IMR-90 (cell line): ENCODE results near the gene SEMA3G. TPM values are rescaled to one million over a fixed set of nuclear protein-coding genes. Genes with fewer than 3 reads are reported as not detected.

Source experiments
- ATAC-seq: fragments of 200-7000 bp; cut with Tn5 transposase; 2 replicates; pipeline ENCODE4 v1.9.1; 2020; ENCODE audit warnings: low read depth, mild to moderate bottlenecking, moderate library complexity
- BruUV-seq: library from RNA; stranded (reverse); fragments of 400-500 nt; replicated peaks from 2 replicates; lab custom pipeline; 2021; lab: Mats Ljungman, UMichigan
- CTCF ChIA-PET: fragments of 300-600 bp; formaldehyde crosslinking; extraction: SDS; loops from one replicate; lab custom pipeline; 2021; ENCODE audit warnings: antibody characterized with exemption; lab: Yijun Ruan, JAX
- POLR2A ChIA-PET: fragments of 300-600 bp; sonication (Branson Sonifier 250); formaldehyde crosslinking; loops from one replicate; lab custom pipeline; 2022; ENCODE audit warnings: antibody characterized with exemption; ENCODE audit not compliant: unreplicated experiment; lab: Charles Lee
- DNase-seq: peaks from one replicate; pipeline ENCODE4 v3.0.0; 2013
- H2AFZ ChIP-seq: replicated peaks from 2 replicates; pipeline ENCODE3; 2013; ENCODE audit warnings: low read length, mild to moderate bottlenecking; ENCODE audit not compliant: poor library complexity
- H2AK5ac ChIP-seq: 2 replicates; pipeline ENCODE4 v1.6.1; 2013; ENCODE audit warnings: low read depth, low read length, inconsistent platforms
- H2AK9ac ChIP-seq: replicated peaks from 2 replicates; pipeline ENCODE3; 2013; ENCODE audit warnings: mild to moderate bottlenecking, low read depth, low read length, moderate library complexity; ENCODE audit not compliant: poor library complexity
- H2BK120ac ChIP-seq: 2 replicates; pipeline ENCODE4 v1.6.1; 2013; ENCODE audit warnings: low read depth, low read length, inconsistent platforms
- H2BK15ac ChIP-seq: 3 replicates; pipeline ENCODE4 v1.6.1; 2013; ENCODE audit warnings: low read depth, low read length, inconsistent platforms
- H2BK20ac ChIP-seq: 2 replicates; pipeline ENCODE4 v1.6.1; 2013; ENCODE audit warnings: low read depth, mild to moderate bottlenecking, inconsistent platforms, low read length, moderate library complexity
- H2BK5ac ChIP-seq: 2 replicates; pipeline ENCODE4 v1.6.1; 2013; ENCODE audit warnings: mild to moderate bottlenecking, low read depth, low read length, inconsistent platforms; ENCODE audit not compliant: poor library complexity, severe bottlenecking
- H3K14ac ChIP-seq: replicated peaks from 2 replicates; pipeline ENCODE4 v1.6.1; 2013; ENCODE audit warnings: low read depth, low read length, inconsistent platforms
- H3K18ac ChIP-seq: 2 replicates; pipeline ENCODE4 v1.6.1; 2013; ENCODE audit warnings: low read depth, low read length, control low read depth
- H3K23ac ChIP-seq: 2 replicates; pipeline ENCODE4 v1.6.1; 2013; ENCODE audit warnings: low read depth, low read length, inconsistent platforms
- H3K27ac ChIP-seq: 2 replicates; pipeline ENCODE4 v1.5.1; 2013; ENCODE audit warnings: mild to moderate bottlenecking, control low read depth, low read length; ENCODE audit not compliant: insufficient read depth
- H3K27me3 ChIP-seq: 2 replicates; pipeline ENCODE4 v1.6.1; 2013; ENCODE audit warnings: low read length; ENCODE audit not compliant: control insufficient read depth, insufficient read depth
- H3K36me3 ChIP-seq: 2 replicates; pipeline ENCODE4 v1.6.1; 2013; ENCODE audit warnings: low read length, mixed read lengths; ENCODE audit not compliant: control insufficient read depth, insufficient read depth
- H3K4ac ChIP-seq: 2 replicates; pipeline ENCODE4 v1.6.1; 2013; ENCODE audit warnings: low read depth, low read length, inconsistent platforms
- H3K4me1 ChIP-seq: 2 replicates; pipeline ENCODE4 v1.6.1; 2013; ENCODE audit warnings: low read length, mixed read lengths; ENCODE audit not compliant: control insufficient read depth, insufficient read depth
- H3K4me2 ChIP-seq: 2 replicates; pipeline ENCODE4 v1.6.1; 2013; ENCODE audit warnings: low read depth, mild to moderate bottlenecking, control low read depth, low read length, moderate library complexity
- H3K4me3 ChIP-seq: 2 replicates; pipeline ENCODE4 v1.5.1; 2013; ENCODE audit warnings: low read depth, mild to moderate bottlenecking, control low read depth, low read length, moderate library complexity; ENCODE audit not compliant: insufficient read depth
- H3K56ac ChIP-seq: 2 replicates; pipeline ENCODE4 v1.6.1; 2013; ENCODE audit warnings: low read length, inconsistent platforms; ENCODE audit not compliant: insufficient read depth; ENCODE audit errors: extremely low read depth
- H3K79me1 ChIP-seq, 2 experiments: 2 replicates each; pipeline ENCODE4 v1.6.1; 2013; ENCODE audit warnings: low read length in 2 of 2, inconsistent platforms in 1 of 2, low read depth in 1 of 2
- H3K9ac ChIP-seq: 2 replicates; pipeline ENCODE4 v1.6.1; 2013; ENCODE audit warnings: low read depth, low read length, control low read depth
- H3K9me1 ChIP-seq: 2 replicates; pipeline ENCODE4 v1.6.1; 2013; ENCODE audit warnings: low read length, inconsistent platforms; ENCODE audit not compliant: insufficient read depth
- H3K9me3 ChIP-seq: 2 replicates; pipeline ENCODE4 v1.6.1; 2013; ENCODE audit warnings: low read length; ENCODE audit not compliant: control insufficient read depth, insufficient read depth
- H4K20me1 ChIP-seq: 2 replicates; pipeline ENCODE4 v1.6.1; 2013; ENCODE audit warnings: low read length, inconsistent platforms; ENCODE audit not compliant: insufficient read depth
- H4K5ac ChIP-seq: 2 replicates; pipeline ENCODE4 v1.6.1; 2013; ENCODE audit warnings: mild to moderate bottlenecking, low read depth, low read length, control low read depth
- H4K8ac ChIP-seq, 2 experiments: 2 replicates each; pipeline ENCODE4 v1.6.1; 2013; ENCODE audit warnings: low read depth in 2 of 2, low read length in 2 of 2, control low read depth in 1 of 2, inconsistent platforms in 1 of 2
- H4K91ac ChIP-seq: 2 replicates; pipeline ENCODE4 v1.6.1; 2013; ENCODE audit warnings: low read depth, low read length, inconsistent platforms; ENCODE audit not compliant: insufficient read depth
- BHLHE40 ChIP-seq: fragments of 150-350 bp; IDR thresholded peaks from 2 replicates; pipeline ENCODE4 v1.6.1; 2016; ENCODE audit warnings: mild to moderate bottlenecking, low read depth, low read length
- CEBPB ChIP-seq: IDR thresholded peaks from 2 replicates; pipeline ENCODE4 v1.6.1; 2012; ENCODE audit warnings: low read depth, low read length, improper control_type of control experiment
- CHD1 ChIP-seq: IDR thresholded peaks from 2 replicates; pipeline ENCODE4 v1.6.1; 2012; ENCODE audit warnings: low read depth, low read length, improper control_type of control experiment
- CTCF ChIP-seq: conservative IDR thresholded peaks from 2 replicates; pipeline ENCODE4 v1.5.1; 2012; ENCODE audit warnings: mild to moderate bottlenecking, low read depth, low read length, improper control_type of control experiment
- MAFK ChIP-seq: IDR thresholded peaks from 2 replicates; pipeline ENCODE4 v1.6.1; 2012; ENCODE audit warnings: low read depth, low read length, improper control_type of control experiment
- MAZ ChIP-seq: IDR thresholded peaks from 2 replicates; pipeline ENCODE4 v1.6.1; 2012; ENCODE audit warnings: low read depth, mild to moderate bottlenecking, low read length, improper control_type of control experiment, moderate library complexity, borderline replicate concordance
- MXI1 ChIP-seq: IDR thresholded peaks from 2 replicates; pipeline ENCODE4 v1.6.1; 2012; ENCODE audit warnings: low read depth, mild to moderate bottlenecking, low read length, moderate library complexity, borderline replicate concordance
- NFE2L2 ChIP-seq: fragments of 150-350 bp; IDR thresholded peaks from 2 replicates; pipeline ENCODE4 v1.6.1; 2016; ENCODE audit warnings: low read depth, mild to moderate bottlenecking, low read length
- POLR2A ChIP-seq: IDR thresholded peaks from 2 replicates; pipeline ENCODE4 v1.6.1; 2012; ENCODE audit warnings: mild to moderate bottlenecking, low read depth, low read length
- RAD21 ChIP-seq: IDR thresholded peaks from 2 replicates; pipeline ENCODE4 v1.6.1; 2012; ENCODE audit warnings: low read length, improper control_type of control experiment
- RCOR1 ChIP-seq: IDR thresholded peaks from 2 replicates; pipeline ENCODE4 v1.6.1; 2012; ENCODE audit warnings: mild to moderate bottlenecking, low read length, improper control_type of control experiment; ENCODE audit not compliant: insufficient replicate concordance
- SMC3 ChIP-seq: fragments of 150-350 bp; IDR thresholded peaks from 2 replicates; pipeline ENCODE4 v1.6.1; 2016; ENCODE audit warnings: low read depth, mild to moderate bottlenecking, antibody characterized with exemption, low read length, moderate library complexity
- whole genome bisulfite sequencing, 2 experiments: methylation state at CpG; one replicate each; pipeline versions ENCODE4 v1.1.5 to v1.1.7; 2013; ENCODE audit warnings: missing lambda C conversion rate in 2 of 2; ENCODE audit not compliant: insufficient read length in 1 of 2; ENCODE audit errors: extremely low coverage in 2 of 2; 5-methylcytosine and 5-hydroxymethylcytosine counted together
- dilution Hi-C: fragments of 300-500 bp; cut with HindIII; formaldehyde crosslinking; loops from one replicate; pipeline ENCODE4 v1.14.3; 2018; ENCODE audit warnings: low sequenced_read_pairs; ENCODE audit not compliant: unreplicated experiment
- in situ Hi-C: fragments of 300-500 bp; cut with MboI; formaldehyde crosslinking; loops from 3 replicates; pipeline ENCODE4 v1.14.3; 2019; ENCODE audit warnings: low sequenced_read_pairs, inconsistent platforms, mixed read lengths
- intact Hi-C: fragments of 100-400 bp; cut with micrococcal nuclease; formaldehyde crosslinking; loops from 2 replicates; pipeline ENCODE4 v1.10.0; 2022
- polyA plus RNA-seq, 3 experiments: library from polyadenylated mRNA; depleted of rRNA; stranded (reverse); fragments of >200 nt; gene quantifications; 2 replicates each; pipeline ENCODE4 v1.2.3, GENCODE V29; 2012; ENCODE audit warnings: low replicate concordance in 1 of 3
- total RNA-seq: library from RNA; depleted of rRNA; stranded (reverse); fragments of >200 nt; gene quantifications from 2 replicates; pipeline ENCODE4 v1.2.3, GENCODE V29; 2012
- TF ChIP-seq, protein P1 (sequence below): fragments of 150-350 bp; IDR thresholded peaks from 2 replicates; pipeline ENCODE4 v1.6.1; 2016; ENCODE audit warnings: low read depth, mild to moderate bottlenecking, low read length, moderate library complexity, borderline replicate concordance

The SEMA3G gene
- total and polyA plus RNA-seq, 2 of the 4 experiments (the other 2 are of a cell fraction), result 0.07 TPM; not detected in 1

- H3K9me3 ChIP-seq, result no peaks in the 10 kb centered on the region
- ChIA-PET POLR2A (no interaction called here), CTCF (no interaction called here)
- no peak for ATAC-seq
- no peak overlapping the region for H2BK15ac ChIP-seq
- 100% methylated on average over 1 of the region's 5 CpGs; no CpG with 5 or more reads in 1 of the 2 experiments for WGBS, 2 experiments
- H3K79me1 ChIP-seq, result peaks cover 50 to 81% of the 10 kb centered on the region in 2 experiments
- H4K91ac ChIP-seq, result no peak overlapping the region
- no peak overlapping the region for H3K9ac ChIP-seq
- no peak overlapping the region for H4K5ac ChIP-seq
- H3K9me1 ChIP-seq, result peaks cover 5% of the 10 kb centered on the region
- H3K4me1 ChIP-seq, result peaks cover 11% of the 10 kb centered on the region; the same call in 1 of the 2 replicates
- intact Hi-C loops, result no loop called here
- no peak overlapping the region for H2AK5ac ChIP-seq
- H3K4me2 ChIP-seq, result no peak overlapping the region
- H3K23ac ChIP-seq, result no peak overlapping the region
- no TSS peak for BruUV-seq
- no peak for DNase-seq
- no peak overlapping the region for H2BK120ac ChIP-seq
- dilution Hi-C loops, result no loop called here
- no peak overlapping the region for H4K8ac ChIP-seq
- H3K36me3 ChIP-seq, result peaks cover 52% of the 10 kb centered on the region
- peaks cover 58% of the 10 kb centered on the region for H4K20me1 ChIP-seq
- no peak for TF ChIP-seq SMC3
- TF ChIP-seq POLR2A, result no peak
- TF ChIP-seq BHLHE40, result no peak
- no peak for TF ChIP-seq RAD21
- no peak for TF ChIP-seq CHD1
- no peak for TF ChIP-seq CEBPB
- TF ChIP-seq CTCF, result no peak
- TF ChIP-seq NFE2L2, result no peak
- TF ChIP-seq MXI1, result no peak
- TF ChIP-seq MAZ, result no peak
- no peak for TF ChIP-seq RCOR1
- TF ChIP-seq MAFK, result no peak
- TF ChIP-seq, protein P1, sequence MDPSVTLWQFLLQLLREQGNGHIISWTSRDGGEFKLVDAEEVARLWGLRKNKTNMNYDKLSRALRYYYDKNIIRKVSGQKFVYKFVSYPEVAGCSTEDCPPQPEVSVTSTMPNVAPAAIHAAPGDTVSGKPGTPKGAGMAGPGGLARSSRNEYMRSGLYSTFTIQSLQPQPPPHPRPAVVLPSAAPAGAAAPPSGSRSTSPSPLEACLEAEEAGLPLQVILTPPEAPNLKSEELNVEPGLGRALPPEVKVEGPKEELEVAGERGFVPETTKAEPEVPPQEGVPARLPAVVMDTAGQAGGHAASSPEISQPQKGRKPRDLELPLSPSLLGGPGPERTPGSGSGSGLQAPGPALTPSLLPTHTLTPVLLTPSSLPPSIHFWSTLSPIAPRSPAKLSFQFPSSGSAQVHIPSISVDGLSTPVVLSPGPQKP, result no peak
- no peak overlapping the region for H3K14ac ChIP-seq
- H2AK9ac ChIP-seq, result no peak overlapping the region
- H3K4me3 ChIP-seq, result no peak overlapping the region
- no peak overlapping the region for H3K56ac ChIP-seq
- no peak overlapping the region for H2BK20ac ChIP-seq
- no peak overlapping the region for H2BK5ac ChIP-seq
- no peak overlapping the region for H3K18ac ChIP-seq
- no peak overlapping the region for H3K27ac ChIP-seq
- H2AFZ ChIP-seq, result no peak overlapping the region
- no peaks in the 10 kb centered on the region for H3K27me3 ChIP-seq
- H3K4ac ChIP-seq, result no peak overlapping the region
- in situ Hi-C loops, result no loop called here
Observed at GRCh38 chr3:52469001-52469400, 24.1 kb upstream of the SEMA3G start.
